Measurements from ENCODE around the gene ARL5A.

DNA sequence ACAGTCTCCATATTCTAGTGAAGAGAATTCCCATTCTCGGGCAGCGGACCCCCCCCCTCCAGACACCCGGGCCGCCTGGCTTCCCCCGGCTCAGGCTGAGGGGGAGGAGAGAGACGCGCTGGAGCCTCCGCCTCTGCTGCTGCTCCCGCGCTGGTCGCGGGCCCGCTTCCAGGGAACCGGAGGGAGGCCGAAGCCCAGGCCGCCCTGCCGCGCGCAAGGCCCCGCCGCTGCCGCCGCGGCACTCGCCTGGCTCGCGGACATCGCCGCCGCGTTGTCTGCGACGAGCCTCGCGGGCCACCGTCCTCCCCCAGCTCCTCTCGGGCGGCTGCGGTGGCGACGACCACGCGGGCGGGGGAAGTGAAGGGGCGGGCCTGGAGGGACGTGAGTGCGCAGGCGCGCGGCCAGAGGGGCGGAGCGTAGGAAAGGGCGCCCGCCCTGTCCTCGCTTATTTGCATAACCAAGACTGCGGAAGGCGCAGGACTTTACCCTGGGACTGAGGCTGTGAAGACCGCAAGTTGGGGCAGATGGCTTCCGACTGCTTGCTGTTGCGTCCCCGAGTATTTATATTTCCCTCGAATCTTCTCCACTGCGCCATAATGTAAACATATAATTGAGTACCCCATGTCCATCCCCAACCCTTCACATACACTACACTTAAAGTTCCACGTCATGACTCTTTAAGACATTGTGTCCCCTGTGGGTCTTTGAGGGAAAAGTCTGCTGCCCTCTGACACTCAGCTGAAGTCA, at the start of gene ARL5A:
- TF ChIP-seq CTCF (IDR thresholded peaks at IDR 0.05; ENCODE audit: low read depth, low read length) (no peak), MYC (IDR thresholded peaks at IDR 0.05; ENCODE audit: low read depth, low read length) (peak; percentile 90)

All from NB4 (cell line).